G401.6 (cell line): ENCODE measurements around the gene CNNM4.

Experiments
- FAIRE-seq: peaks from 2 replicates; lab custom pipeline; 2012; peaks lifted over from hg19 to GRCh38; lab: Jason Lieb, UNC

Gene CNNM4

GRCh38 chr2:96859681-96860064 is 99.0 kb downstream of the CNNM4 start:
- no peak for FAIRE-seq

GRCh38 chr2:96860065-96861029 is 99.6 kb downstream of the CNNM4 start:
- no peak for FAIRE-seq

- no peak for FAIRE-seq
These were observed 100.4 kb downstream of the CNNM4 start for GRCh38 chr2:96861074-96861473.
